GM12865 (cell line): ENCODE measurements around the gene RAC3.

ENCODE experiments used
- DNase-seq: peaks from one replicate; pipeline ENCODE4 v3.0.0; 2010; ENCODE audit warnings: low read depth
- H3K4me3 ChIP-seq: 2 replicates; pipeline ENCODE4 v1.5.1; 2011; ENCODE audit warnings: mild to moderate bottlenecking, low read depth, low read length, control low read depth
- CTCF ChIP-seq: IDR thresholded peaks from 2 replicates; pipeline ENCODE4 v1.5.1; 2011; ENCODE audit warnings: low read length, control low read depth, low read depth, inconsistent platforms; ENCODE audit not compliant: insufficient read depth; ENCODE audit errors: missing control alignments

Gene RAC3

GRCh38 chr17:82050152-82050760 lies 18.8 kb downstream of the RAC3 start:
- H3K4me3 ChIP-seq = no peak overlapping the region
- TF ChIP-seq CTCF = no peak
- DNase-seq = no peak

GRCh38 chr17:82050761-82051641 lies 19.5 kb downstream of the RAC3 start:
- peak overlapping the region; percentile 65 for H3K4me3 ChIP-seq
- no peak for TF ChIP-seq CTCF
- no peak for DNase-seq

GRCh38 chr17:82051776-82052637 lies 20.5 kb downstream of the RAC3 start, which contains the start of the genes GPS1 and RFNG:
Gene GPS1 (plus strand): TSS chr17:82051898. CDS start chr17:82051932, 34 bp downstream.
Gene RFNG (minus strand): TSS chr17:82051811. CDS start chr17:82051766, 45 bp downstream.
- peak; percentile 82 for DNase-seq
- no peak for TF ChIP-seq CTCF
- peak within 1 kb of the TSS; percentile 80 for H3K4me3 ChIP-seq

- peak overlapping the region; percentile 80 for H3K4me3 ChIP-seq
- no peak for TF ChIP-seq CTCF
- DNase-seq = no peak
Observed at GRCh38 chr17:82052638-82053059, 21.2 kb downstream of the RAC3 start.

- H3K4me3 ChIP-seq = peak overlapping the region; percentile 80
- TF ChIP-seq CTCF = no peak
- no peak for DNase-seq
Observed at GRCh38 chr17:82053130-82053529, 21.7 kb downstream of the RAC3 start.

- no peak overlapping the region for H3K4me3 ChIP-seq
- TF ChIP-seq CTCF = no peak
Observed at GRCh38 chr17:82053556-82054263, 22.2 kb downstream of the RAC3 start.

More at GRCh38 chr17:82053556-82054263, 22.2 kb downstream of the RAC3 start:
- no peak for DNase-seq
